CD4-positive, CD25-positive, alpha-beta regulatory T cell (primary cell): ENCODE results near the gene WDR86. TPM values are rescaled to one million over a fixed set of nuclear protein-coding genes. Genes with fewer than 3 reads are reported as not detected.

Source experiments
- ATAC-seq, 2 donors: fragments of 150-1000 bp; cut with Tn5 transposase; one replicate each; pipeline ENCODE4 v1.10.0; 2021; ENCODE audit warnings: low read depth in 2 of 2, moderate number of reproducible peaks in 2 of 2, moderate library complexity in 1 of 2
- DNase-seq, 3 donors: peaks; one replicate each; pipeline versions ENCODE4 v3.0.0 to v3.0.0-alpha.2; 2012 to 2022; ENCODE audit warnings: mixed read lengths in 1 of 3
- H3K27ac ChIP-seq: one replicate; pipeline ENCODE4 v1.7.0; 2013; ENCODE audit warnings: mild to moderate bottlenecking, low read length; ENCODE audit not compliant: insufficient read depth, poor library complexity, severe bottlenecking
- H3K27me3 ChIP-seq: one replicate; pipeline ENCODE4 v1.7.0; 2013; ENCODE audit warnings: low read length; ENCODE audit not compliant: control insufficient read depth, insufficient read depth
- H3K36me3 ChIP-seq: one replicate; pipeline ENCODE4 v1.7.0; 2013; ENCODE audit warnings: mild to moderate bottlenecking, low read length, moderate library complexity; ENCODE audit not compliant: control insufficient read depth, insufficient read depth
- H3K4me1 ChIP-seq: 2 replicates; pipeline ENCODE4 v1.7.0; 2013; ENCODE audit warnings: mild to moderate bottlenecking, low read length; ENCODE audit not compliant: insufficient read depth, control insufficient read depth, poor library complexity, severe bottlenecking
- H3K4me3 ChIP-seq: one replicate; pipeline ENCODE4 v1.7.0; 2013; ENCODE audit warnings: low read depth, mild to moderate bottlenecking, low read length, moderate library complexity
- H3K9me3 ChIP-seq, 2 experiments: 1 replicate in 1 of 2; 2 replicates in 1 of 2; pipeline ENCODE4 v1.7.0; 2013; ENCODE audit warnings: low read length in 2 of 2, mild to moderate bottlenecking in 1 of 2, moderate library complexity in 1 of 2; ENCODE audit not compliant: control insufficient read depth in 2 of 2
- H3K27ac Mint-ChIP-seq, 3 donors: one replicate each; pipeline ENCODE4 v1.8.0; 2020 to 2022; ENCODE audit warnings: mild to moderate bottlenecking in 3 of 3, mixed read lengths in 3 of 3, moderate library complexity in 2 of 3
- H3K27me3 Mint-ChIP-seq: one replicate; pipeline ENCODE4 v1.8.0; 2022; ENCODE audit warnings: mild to moderate bottlenecking, mixed read lengths
- H3K36me3 Mint-ChIP-seq: one replicate; pipeline ENCODE4 v1.8.0; 2020; ENCODE audit warnings: mixed read lengths
- H3K4me1 Mint-ChIP-seq, 4 donors: one replicate each; pipeline ENCODE4 v1.8.0; 2020 to 2022; ENCODE audit warnings: mixed read lengths in 4 of 4, mild to moderate bottlenecking in 1 of 4
- H3K4me3 Mint-ChIP-seq, 4 donors: one replicate each; pipeline ENCODE4 v1.8.0; 2020 to 2022; ENCODE audit warnings: mild to moderate bottlenecking in 4 of 4, mixed read lengths in 4 of 4, moderate library complexity in 3 of 4
- H3K9me3 Mint-ChIP-seq, 7 donors: one replicate each; pipeline ENCODE4 v1.8.0; 2020 to 2022; ENCODE audit warnings: mixed read lengths in 7 of 7, mild to moderate bottlenecking in 3 of 7, moderate library complexity in 2 of 7
- polyA plus RNA-seq, 4 donors: library from polyadenylated mRNA; unstranded; fragments of 300-500 nt; fragmentation: Illumina TruSeq; gene quantifications; one replicate each; pipeline ENCODE4 v1.2.3, GENCODE V29; 2021
- total RNA-seq: library from RNA; stranded (reverse); gene quantifications from one replicate; pipeline ENCODE4 v1.2.3, GENCODE V29; 2022

WDR86 gene
- total and polyA plus RNA-seq, 5 donors from 2014 or later: 0.15 to 4.8 (median 0.51) TPM; not detected in 1

DNA sequence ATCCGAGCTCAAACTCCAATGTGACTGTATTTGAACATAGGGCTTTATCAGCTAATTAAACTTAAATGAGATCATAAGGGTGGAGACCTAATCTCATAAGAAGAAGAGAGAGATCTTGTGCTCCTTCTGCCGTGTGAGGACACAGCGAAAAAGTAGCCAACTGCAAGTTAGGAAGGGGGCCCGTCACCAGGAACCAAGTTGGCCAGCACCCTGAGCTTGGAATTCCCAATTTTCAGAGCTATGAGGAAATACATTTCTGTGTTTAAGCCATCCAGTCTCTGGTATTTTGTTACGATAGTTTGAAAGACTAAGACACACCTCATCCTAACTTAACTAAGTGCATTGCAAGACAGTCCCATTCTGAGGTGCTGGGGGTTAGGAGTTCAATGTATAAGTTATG is 14.1 kb upstream of the WDR86 start:
- Histone ChIP-seq H3K27me3 (no peaks in the 10 kb centered on the region), H3K36me3 (no peaks in the 10 kb centered on the region), H3K9me3 (peaks cover 8 to 13% of the 10 kb centered on the region in 2 experiments), H3K27ac (no peak overlapping the region), H3K4me1 (peaks cover 19% of the 10 kb centered on the region), H3K4me3 (no peak overlapping the region)
- Mint-ChIP-seq H3K36me3 (no peaks in the 10 kb centered on the region), H3K27ac (no peak overlapping the region), H3K27me3 (peaks cover 12% of the 10 kb centered on the region), H3K9me3 (peaks cover 0 to 13% (median 2%) of the 10 kb centered on the region in 7 donors), H3K4me1 (peaks cover 0 to 18% (median 3%) of the 10 kb centered on the region in 4 donors), H3K4me3 (no peak overlapping the region)
- ATAC-seq (no peak), DNase-seq (no peak)

DNA sequence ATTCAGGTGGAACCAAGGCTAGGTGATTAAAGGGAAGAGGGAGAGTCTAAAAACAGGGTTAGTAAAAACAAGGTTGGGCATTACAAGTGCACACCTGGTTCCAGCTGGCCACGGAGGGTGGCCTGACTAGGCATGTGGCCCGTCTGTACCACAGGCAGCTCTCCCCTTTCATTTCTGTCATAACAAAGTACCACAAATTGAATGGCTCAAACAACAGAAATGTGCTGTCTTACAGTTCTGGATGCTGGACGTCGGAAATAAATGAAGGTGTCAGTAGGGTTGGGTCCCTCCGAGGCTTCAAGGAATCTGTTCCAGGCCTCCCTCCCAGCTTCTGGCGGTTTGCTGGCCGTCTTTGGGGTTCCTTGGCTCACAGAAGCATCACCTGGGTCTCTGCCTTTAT is 13.4 kb upstream of the WDR86 start:
- H3K9me3 ChIP-seq: peaks cover 8 to 13% of the 10 kb centered on the region in 2 experiments
- Mint-ChIP-seq H3K4me1 (peaks cover 0 to 11% (median 3%) of the 10 kb centered on the region in 4 donors), H3K36me3 (no peaks in the 10 kb centered on the region), H3K9me3 (peaks cover 0 to 14% (median 2%) of the 10 kb centered on the region in 7 donors), H3K27ac (no peak overlapping the region), H3K4me3 (no peak overlapping the region), H3K27me3 (peaks cover 12% of the 10 kb centered on the region)
- H3K27me3 ChIP-seq: no peaks in the 10 kb centered on the region
- ATAC-seq (no peak), DNase-seq (no peak)
- no peak overlapping the region for H3K4me3 ChIP-seq
- no peak overlapping the region for H3K27ac ChIP-seq
- H3K36me3 ChIP-seq: no peaks in the 10 kb centered on the region
- H3K4me1 ChIP-seq: peaks cover 11% of the 10 kb centered on the region

DNA sequence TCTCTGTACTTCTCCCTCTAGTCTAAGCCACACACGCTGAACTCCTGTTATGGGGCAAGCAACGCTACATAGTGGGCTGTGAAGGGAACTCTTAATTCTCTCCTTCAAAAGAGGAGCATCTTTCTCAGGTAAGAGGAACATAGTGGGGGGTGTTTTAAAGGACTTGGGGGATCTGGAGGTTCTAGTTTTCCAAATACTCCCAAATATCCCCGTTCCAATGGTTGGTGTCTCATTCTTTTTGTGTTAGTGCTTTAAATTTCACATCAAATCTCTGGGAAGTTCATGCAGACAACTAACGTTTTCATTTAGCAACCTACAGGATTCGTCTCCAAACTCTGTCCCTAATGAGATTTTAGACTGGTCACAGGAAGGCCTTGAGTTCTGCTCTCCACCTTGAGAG is 12.4 kb upstream of the WDR86 start:
- H3K27me3 ChIP-seq: no peaks in the 10 kb centered on the region
- H3K9me3 ChIP-seq: peaks cover 8 to 13% of the 10 kb centered on the region in 2 experiments
- DNase-seq (no peak), ATAC-seq (no peak)
- peaks cover 0 to 4% (median 0%) of the 10 kb centered on the region in 4 donors for H3K4me1 Mint-ChIP-seq
- H3K27ac ChIP-seq: no peak overlapping the region
- H3K27me3 Mint-ChIP-seq: peaks cover 16% of the 10 kb centered on the region
- H3K9me3 Mint-ChIP-seq: peaks cover 0 to 17% (median 2%) of the 10 kb centered on the region in 7 donors
- H3K4me3 ChIP-seq: no peak overlapping the region
- H3K4me1 ChIP-seq: peaks cover 1% of the 10 kb centered on the region
- H3K36me3 ChIP-seq: no peaks in the 10 kb centered on the region
- no peaks in the 10 kb centered on the region for H3K36me3 Mint-ChIP-seq
- no peak overlapping the region for H3K4me3 Mint-ChIP-seq
- H3K27ac Mint-ChIP-seq: no peak overlapping the region

DNA sequence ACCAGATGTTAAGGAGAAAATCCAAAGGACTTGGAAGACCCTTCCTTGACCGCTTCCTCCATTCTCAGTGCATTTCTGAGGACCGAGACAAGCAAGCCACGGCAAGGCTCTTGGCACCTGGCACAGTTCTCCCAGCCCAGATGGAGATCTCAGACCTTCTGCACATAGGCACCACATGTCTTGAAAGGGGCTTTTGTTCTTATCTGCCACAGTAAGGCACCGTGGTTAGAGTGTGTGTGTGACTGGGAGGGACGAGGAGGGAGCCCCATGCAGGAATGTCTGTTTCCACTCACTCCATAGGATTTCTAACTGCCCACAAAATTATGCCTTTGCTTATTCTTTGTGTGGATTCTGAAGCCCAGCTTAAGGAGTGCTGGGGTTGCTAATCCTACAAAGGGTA is 10.3 kb upstream of the WDR86 start:
- DNase-seq: no peak
- H3K27me3 Mint-ChIP-seq: peaks cover 21% of the 10 kb centered on the region
- H3K36me3 Mint-ChIP-seq: no peaks in the 10 kb centered on the region
- H3K27ac ChIP-seq: no peak overlapping the region
- H3K9me3 ChIP-seq: peaks cover 8 to 13% of the 10 kb centered on the region in 2 experiments
- no peak for ATAC-seq
- H3K27me3 ChIP-seq: peaks cover 2% of the 10 kb centered on the region
- no peaks in the 10 kb centered on the region for H3K4me1 Mint-ChIP-seq
- H3K4me3 ChIP-seq: no peak overlapping the region
- no peaks in the 10 kb centered on the region for H3K4me1 ChIP-seq
- H3K4me3 Mint-ChIP-seq: no peak overlapping the region
- H3K27ac Mint-ChIP-seq: no peak overlapping the region
- no peaks in the 10 kb centered on the region for H3K36me3 ChIP-seq
- H3K9me3 Mint-ChIP-seq: peaks cover 0 to 21% (median 2%) of the 10 kb centered on the region in 7 donors

DNA sequence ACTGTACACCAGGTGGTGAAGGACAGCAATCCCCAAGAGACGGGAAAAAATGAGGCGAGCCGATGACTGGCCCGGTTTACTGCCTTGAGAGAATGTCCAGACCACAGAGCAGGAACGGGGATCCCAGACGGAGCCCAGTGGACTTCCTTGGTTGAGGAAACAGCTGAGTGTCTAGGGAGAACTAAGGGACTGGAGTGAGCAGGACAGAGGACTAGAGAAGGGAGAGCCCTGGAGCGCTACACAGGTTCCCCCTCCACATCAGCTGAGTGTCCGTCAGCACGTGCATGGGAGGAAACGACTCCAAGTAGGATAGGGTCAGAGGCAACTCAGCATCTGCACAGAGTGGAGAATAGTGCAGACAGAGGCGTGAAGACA is 7.1 kb upstream of the WDR86 start:
- H3K27me3 ChIP-seq: peaks cover 11% of the 10 kb centered on the region
- H3K9me3 ChIP-seq: peaks cover 8 to 13% of the 10 kb centered on the region in 2 experiments
- peaks cover 0 to 9% (median 2%) of the 10 kb centered on the region in 4 donors for H3K4me1 Mint-ChIP-seq
- peaks cover 43% of the 10 kb centered on the region for H3K27me3 Mint-ChIP-seq
- DNase-seq (no peak), ATAC-seq (no peak)
- H3K4me3 ChIP-seq: no peak overlapping the region
- no peaks in the 10 kb centered on the region for H3K36me3 Mint-ChIP-seq
- H3K36me3 ChIP-seq: no peaks in the 10 kb centered on the region
- H3K27ac ChIP-seq: no peak overlapping the region
- peaks cover 0 to 19% (median 2%) of the 10 kb centered on the region in 7 donors for H3K9me3 Mint-ChIP-seq
- H3K4me3 Mint-ChIP-seq: no peak overlapping the region
- H3K4me1 ChIP-seq: no peaks in the 10 kb centered on the region
- peak overlapping the region in 1 of 3 donors; percentile 50 for H3K27ac Mint-ChIP-seq

DNA sequence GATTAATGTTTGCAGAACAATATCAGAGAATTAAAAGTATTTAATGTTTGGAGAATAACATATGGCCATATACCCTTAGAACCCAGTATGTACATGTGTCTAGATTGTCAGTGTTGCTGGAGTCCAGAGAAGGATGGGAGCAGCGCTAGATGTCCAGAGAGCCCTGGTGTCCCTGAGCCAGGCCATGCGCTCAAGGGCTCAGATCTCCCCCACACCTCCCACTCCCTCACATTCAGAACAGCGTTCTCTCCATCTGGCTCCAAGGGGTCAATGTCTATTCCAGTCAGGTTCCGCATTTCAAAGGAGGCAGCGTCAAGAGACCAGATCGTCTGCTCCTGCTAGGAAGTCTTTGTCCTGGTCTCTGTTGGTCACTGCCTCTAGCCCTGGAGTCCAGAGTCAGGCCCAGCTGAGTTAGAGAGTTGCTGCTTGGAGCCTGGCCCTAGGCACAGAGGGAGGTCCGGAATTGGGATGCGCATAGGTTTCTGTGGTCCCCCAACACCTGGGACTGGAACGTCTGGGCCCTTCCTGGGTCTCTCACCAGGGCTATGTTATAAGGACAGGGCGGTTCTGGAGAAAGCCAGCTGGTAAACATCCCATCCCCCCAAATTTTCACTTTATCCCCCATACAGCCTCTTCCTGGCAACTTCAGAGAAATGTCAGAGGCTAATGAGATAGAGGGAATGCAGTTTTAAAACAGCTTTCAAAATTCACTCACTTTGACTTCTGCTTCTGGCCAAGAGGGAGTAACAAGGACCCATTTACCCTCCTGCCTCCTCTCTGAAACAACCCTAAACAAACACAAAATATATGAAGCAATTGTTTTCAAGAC is 6.5 kb upstream of the WDR86 start:
- H3K9me3 Mint-ChIP-seq: peaks cover 0 to 17% (median 2%) of the 10 kb centered on the region in 7 donors
- H3K9me3 ChIP-seq: peaks cover 8 to 13% of the 10 kb centered on the region in 2 experiments
- no peak overlapping the region for H3K27ac Mint-ChIP-seq
- H3K4me1 ChIP-seq: no peaks in the 10 kb centered on the region
- H3K36me3 ChIP-seq: no peaks in the 10 kb centered on the region
- ATAC-seq: no peak
- H3K27me3 Mint-ChIP-seq: peaks cover 47% of the 10 kb centered on the region
- H3K36me3 Mint-ChIP-seq: no peaks in the 10 kb centered on the region
- H3K27ac ChIP-seq: no peak overlapping the region
- H3K4me3 ChIP-seq: no peak overlapping the region
- H3K4me3 Mint-ChIP-seq: no peak overlapping the region
- H3K4me1 Mint-ChIP-seq: peaks cover 0 to 9% (median 2%) of the 10 kb centered on the region in 4 donors
- no peak for DNase-seq
- peaks cover 15% of the 10 kb centered on the region for H3K27me3 ChIP-seq

DNA sequence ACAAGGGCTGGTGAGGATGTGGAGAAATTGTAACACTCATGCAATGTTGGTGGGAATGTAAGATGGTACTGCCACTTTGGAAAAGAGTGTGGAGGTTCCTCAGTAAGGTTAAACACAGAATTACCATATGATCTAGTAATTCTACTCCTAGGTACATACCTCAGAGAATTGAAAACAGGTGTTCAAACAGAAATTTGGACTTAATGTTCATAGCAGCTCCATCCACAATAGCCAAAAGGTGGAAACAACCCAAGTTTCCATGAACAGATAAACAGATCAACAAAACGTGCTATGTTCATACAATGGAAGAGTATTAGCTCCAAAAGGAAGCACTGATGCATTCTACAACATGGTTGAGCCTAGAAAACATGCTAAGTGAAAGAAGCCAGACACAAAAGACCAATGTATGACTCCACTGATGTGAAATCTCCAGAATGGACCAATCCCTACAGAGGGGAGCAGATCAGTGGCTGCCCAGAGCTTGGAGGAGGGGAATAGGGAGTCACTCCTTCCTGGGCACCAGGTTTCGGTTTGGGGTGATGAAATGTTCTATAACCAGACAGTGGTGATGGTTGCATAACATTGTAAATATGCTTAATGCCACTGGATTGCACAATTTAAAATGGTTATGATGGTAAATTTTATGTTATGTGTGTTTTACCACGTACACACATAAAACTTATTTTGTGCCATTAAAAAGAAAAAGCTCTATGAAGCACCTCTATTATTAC is 5.7 kb upstream of the WDR86 start:
- peaks cover 22% of the 10 kb centered on the region for H3K27me3 ChIP-seq
- H3K27me3 Mint-ChIP-seq: peaks cover 55% of the 10 kb centered on the region
- DNase-seq (no peak), ATAC-seq (no peak)
- peaks cover 8 to 11% of the 10 kb centered on the region in 2 experiments for H3K9me3 ChIP-seq
- H3K4me1 Mint-ChIP-seq: peaks cover 0 to 15% (median 2%) of the 10 kb centered on the region in 4 donors
- no peaks in the 10 kb centered on the region for H3K36me3 ChIP-seq
- H3K27ac Mint-ChIP-seq: no peak overlapping the region
- H3K4me3 ChIP-seq: no peak overlapping the region
- peaks cover 0 to 16% (median 2%) of the 10 kb centered on the region in 7 donors for H3K9me3 Mint-ChIP-seq
- peaks cover 3% of the 10 kb centered on the region for H3K4me1 ChIP-seq
- no peak overlapping the region for H3K27ac ChIP-seq
- H3K4me3 Mint-ChIP-seq: no peak overlapping the region
- no peaks in the 10 kb centered on the region for H3K36me3 Mint-ChIP-seq
